NCI-H2107 treated with DMSO at 0.1 percent for 48 hours (cell line): Measurements from ENCODE around the gene MKRN1.
A peak's percentile ranks its signal among the peaks of the same experiment; 100 is the strongest.
"Not testable (repeated sequence)": the region's sequence is repeated elsewhere in the genome, so short reads cannot be mapped to it uniquely, and the experiment has no call there.

Experiments used
- DNase-seq: peaks from one replicate; lab custom pipeline; 2025; ENCODE audit not compliant: unreplicated experiment; lab: John Stamatoyannopoulos, UW

Gene MKRN1, protein sequence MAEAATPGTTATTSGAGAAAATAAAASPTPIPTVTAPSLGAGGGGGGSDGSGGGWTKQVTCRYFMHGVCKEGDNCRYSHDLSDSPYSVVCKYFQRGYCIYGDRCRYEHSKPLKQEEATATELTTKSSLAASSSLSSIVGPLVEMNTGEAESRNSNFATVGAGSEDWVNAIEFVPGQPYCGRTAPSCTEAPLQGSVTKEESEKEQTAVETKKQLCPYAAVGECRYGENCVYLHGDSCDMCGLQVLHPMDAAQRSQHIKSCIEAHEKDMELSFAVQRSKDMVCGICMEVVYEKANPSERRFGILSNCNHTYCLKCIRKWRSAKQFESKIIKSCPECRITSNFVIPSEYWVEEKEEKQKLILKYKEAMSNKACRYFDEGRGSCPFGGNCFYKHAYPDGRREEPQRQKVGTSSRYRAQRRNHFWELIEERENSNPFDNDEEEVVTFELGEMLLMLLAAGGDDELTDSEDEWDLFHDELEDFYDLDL

DNA sequence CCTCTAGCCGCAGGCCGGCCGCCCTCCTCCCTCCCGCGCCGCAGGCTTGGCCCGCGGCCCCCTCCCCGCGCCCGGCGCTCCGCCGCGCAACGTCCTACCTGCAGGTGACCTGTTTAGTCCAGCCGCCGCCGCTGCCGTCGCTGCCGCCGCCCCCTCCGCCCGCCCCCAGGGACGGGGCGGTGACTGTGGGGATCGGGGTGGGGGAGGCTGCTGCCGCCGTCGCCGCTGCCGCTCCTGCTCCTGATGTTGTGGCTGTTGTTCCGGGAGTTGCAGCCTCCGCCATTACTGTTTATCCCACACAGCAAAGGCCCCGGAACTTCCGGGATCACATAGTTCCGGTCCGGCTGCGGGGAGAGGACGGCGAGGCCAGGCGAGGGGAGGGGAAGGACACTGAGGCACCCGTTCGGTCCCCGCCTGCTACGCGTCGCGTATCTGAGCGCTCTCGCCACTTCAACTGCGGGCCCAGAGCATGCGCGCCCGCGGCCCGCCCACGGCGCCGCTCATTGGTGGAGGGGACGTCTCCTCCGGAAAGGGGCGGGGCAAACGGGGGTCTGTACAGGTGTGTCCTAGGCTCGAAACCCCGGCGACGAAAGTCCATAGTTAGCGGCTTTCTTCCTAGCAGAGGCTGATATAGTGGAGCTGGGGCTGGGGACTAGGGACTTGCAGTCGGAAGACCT lies at the start of gene MKRN1:
Gene MKRN1, minus strand, starts transcription at position 444 of the 677 bp plus-strand sequence. Its CDS starts 161 bp downstream, at position 283.
- peak; percentile 97 for DNase-seq

DNA sequence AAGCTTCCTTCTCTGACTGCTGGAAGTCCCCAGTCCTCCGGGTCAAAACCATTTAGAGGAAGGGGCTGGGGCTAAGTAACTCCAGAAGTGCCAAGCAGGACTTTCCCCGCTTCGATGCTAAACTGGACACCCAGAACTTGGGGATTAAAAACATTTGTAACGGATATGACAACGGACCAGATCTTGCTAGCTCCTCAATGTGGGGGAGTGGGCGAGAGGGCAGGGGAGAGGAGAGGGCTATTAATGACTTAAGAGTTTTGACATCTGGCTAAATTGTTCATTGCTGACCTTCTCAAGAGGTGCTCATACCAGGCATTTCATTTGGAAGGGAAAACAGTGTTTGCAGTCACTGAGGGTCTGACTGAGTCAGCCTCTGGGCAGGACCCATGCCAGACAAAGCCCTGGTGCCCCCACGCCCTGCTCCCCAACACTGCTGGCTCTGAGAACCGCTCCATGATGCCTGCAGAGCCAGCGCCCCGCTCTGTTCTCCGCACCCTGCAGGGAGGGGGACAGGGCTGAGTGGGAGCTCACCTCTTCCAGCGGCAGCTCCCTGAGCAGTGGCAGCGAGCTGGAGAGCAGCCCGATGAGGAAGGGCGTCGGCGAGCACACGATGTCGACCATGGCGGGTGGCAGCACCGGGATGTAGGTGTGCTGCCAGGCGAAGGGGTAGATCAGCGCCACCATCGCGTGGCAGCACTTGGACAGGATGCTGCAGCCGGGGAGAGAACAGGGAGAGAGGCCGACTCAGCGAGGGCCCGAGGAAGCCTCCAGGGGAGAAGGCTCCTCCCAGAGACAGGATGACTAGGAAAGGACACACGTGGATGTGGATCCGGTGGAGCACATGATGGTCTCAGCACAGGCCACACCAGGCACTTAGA lies 47.7 kb upstream of the MKRN1 start:
- no peak for DNase-seq

DNA sequence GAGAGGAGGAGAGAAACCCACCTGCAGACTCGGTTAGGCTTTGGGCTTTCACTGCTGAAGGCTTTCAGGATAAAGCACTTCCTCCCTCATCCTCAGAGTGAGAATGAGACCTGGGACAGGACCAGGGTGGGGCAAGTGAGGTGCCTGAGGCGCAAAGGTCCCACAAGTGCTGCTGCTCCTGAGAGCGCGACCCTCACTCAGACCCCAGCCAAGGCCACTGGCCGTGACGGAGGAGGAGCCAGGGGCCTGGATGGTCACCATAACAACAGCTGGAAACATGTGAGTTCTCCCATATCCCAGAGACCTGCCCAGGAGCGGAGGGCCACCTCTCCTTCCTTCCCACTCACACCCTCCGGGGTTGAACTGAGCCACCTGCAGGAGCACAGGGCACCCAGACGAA lies 46.9 kb upstream of the MKRN1 start:
- no peak for DNase-seq

DNA sequence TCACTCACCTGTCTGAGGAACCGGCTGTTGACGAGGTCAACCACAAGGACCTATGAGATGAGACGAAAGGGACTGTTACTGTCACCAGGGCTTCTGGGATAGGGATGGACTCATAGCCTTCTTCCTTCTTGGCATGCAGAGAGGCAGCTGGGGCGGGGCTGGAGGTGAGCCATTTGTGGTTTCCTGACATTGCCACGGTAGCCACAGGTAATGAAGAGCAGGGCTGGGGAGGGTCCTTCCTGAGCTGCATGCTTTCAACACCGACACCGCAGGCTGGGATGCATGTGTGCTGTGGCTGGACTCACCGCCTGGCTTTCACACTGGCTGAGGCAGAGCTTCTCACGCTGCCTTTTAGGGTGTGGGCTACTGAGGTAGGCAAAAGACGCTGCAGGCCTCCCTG lies 46.4 kb upstream of the MKRN1 start:
- DNase-seq = peak; percentile 14

DNA sequence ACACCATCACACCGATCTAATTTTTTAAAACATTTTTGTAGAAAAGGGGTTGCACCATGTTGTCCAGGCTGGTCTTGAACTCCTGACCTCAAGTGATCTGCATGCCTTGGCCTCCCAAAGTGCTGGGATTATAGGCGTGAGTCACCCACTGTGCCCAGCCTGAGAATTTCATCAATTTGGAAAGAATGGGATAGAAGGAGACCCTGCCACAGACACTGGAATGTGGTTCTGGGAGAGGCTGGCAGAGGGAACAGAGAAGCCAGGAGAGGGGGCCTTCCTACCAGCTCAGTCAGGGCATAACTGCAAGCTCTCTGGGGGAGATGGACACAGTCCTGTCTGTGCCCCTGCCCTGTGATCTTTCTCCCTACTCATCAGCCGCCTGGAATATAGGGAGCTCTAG lies 42.1 kb upstream of the MKRN1 start:
- no peak for DNase-seq

DNA sequence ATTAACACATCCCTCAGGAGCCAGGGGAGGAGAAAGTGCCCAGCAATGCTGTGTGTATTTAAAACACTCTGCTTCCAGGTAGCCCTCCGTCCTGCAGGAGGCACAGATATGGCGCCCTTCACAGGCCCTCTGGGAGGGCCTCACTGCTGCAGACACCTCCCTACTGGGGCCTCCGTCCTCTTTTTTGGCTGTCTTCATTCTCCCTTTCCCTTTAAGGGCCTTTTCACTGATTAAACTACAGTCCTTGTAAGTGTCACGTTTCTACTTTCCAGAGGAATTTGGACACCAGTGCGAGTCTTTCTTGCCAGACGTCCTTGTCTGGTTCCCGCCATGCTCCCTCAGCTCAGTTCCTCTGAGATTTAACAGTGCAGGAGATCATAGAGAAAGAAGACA lies 39.7 kb upstream of the MKRN1 start:
- DNase-seq = no peak

DNA sequence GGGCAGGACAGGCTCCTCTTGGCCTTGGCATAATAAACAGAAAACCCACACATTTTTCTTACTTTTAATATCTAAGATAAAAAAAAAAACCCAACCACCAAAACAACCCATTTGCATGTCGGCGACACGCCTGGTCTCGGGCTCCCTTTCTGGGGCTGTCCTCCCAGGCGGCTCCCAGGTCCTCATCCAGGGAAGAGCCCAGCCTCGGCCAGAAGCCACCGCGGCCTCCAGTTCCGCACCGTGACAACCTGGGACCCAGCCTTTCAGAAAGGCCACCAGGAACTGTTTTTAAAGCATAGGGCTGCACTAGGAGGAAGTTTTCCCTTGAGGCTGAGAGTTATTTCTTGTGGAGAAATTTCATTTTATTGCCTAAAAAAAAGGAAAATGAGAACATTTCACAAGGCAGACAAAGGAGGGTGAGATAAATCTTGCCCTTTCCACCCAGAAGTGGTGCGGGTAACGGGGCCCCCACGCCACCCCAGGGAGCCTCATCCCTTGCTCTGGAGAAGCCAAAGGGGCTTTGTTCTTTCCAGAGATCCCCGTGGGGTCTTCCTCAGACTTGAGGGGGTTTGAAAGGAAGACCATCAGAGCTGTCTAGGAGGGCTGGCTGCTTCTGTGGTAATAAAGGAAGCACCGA lies 39.2 kb upstream of the MKRN1 start:
- no peak for DNase-seq

DNA sequence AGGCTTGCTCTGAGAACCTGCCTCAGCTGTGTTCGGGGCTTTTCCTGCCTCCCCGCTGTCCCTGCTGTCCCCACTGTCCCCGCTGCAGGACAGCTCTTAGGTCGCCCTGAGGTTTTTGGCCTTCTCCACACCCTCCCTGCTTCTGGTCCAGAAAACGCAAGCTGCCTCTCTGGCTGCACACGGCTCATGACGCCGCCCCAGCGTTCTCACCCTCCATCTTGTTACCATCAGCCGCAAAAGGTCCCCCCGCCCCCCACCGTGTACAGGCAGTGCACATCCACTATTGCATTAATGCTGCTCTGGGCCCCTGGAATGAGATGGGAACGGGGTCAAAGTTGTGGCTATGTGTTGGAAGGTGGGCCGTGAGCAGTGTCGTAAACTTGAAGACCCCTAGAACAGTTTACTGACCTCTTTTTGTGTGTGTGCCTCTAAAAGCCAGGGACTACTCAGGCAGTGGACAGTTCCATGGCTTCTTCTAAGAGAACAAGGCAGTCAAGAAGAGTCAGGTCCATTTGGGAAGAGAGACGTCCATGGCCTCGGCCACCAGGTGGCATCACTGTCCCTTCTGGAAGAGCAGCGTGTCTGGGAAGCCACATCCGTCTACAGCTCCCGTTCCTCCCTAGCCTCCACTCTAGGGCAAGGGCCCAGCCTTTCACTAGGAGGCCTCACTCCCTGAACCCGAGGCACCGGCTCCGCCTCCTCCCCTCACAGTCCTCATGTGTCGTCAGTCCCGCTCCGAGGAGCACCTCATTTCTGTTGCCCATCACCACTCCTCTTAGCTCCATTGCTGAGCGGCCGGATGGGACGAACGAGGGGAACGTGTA lies 38.5 kb upstream of the MKRN1 start:
- peak; percentile 93 for DNase-seq

DNA sequence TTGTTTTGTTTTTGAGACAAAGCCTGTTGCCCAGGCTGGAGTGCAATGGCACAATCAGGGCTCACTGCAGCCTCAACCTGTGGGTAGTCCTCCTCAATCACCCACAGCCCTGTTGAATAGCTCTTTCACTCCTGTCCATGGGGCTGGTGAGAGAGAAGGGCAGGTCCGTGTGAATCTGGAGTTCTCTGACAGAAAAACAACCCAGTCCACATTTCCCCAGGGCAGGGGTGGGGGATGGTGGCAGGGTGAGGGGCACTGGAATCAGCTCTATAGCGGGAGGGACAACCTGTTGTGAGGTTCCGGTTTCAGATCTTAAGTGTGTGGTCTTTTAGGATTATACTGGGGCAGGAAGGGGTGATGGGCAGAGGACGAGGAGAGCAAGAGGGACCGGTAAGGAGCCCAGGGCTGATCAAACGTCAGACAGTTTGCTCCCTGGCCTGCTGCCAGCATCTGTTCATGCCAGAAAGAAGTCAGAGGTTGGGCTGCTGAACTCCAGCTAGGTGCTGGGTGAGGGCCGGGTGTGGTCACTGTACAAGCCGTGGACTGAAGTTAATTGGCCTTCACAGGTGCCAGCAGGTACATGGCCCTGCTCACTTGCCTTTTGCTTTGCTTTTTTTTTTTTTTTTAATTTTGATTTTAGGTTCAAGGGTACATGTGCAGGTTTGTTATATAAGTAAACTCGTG lies 33.2 kb upstream of the MKRN1 start:
- peak; percentile 65 for DNase-seq

DNA sequence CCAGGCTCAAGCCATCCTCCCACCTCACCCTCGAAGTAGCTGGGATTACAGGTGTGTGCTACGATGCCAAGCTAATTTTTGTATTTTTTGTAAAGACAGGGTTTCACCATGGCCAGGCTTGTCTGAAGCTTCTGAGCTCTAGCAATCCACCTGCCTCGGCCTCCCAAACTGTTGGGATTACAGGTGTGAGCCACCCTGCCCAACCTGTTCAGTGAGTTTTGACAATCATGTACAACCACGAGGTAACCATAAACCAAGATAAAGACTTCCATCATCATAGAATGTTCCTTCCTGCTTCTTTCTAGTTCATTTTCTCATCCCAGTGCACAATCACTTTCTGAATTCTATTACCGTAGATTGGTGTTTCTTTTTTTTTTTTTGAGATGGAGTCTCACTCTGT lies 30.5 kb upstream of the MKRN1 start:
- DNase-seq = no peak

DNA sequence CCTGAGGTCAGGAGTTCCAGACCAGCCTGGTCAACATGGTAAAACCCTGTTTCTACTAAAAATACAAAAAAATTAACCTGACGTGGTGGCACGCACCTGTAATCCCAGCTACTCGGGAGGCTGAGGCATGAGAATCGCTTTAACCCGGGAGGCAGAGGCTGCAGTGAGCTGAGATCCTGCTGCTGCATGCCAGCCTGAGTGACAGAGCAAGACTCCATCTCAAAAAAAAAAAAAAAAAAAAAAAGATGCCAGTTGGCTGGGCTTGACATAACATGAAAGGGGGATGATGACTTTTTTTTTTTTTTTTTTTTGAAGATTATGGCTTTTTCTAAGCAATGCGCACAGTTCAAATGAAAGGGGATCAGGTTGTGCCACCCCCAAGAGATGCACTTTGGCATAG lies 28.3 kb upstream of the MKRN1 start:
- DNase-seq = not testable (repeated sequence)

DNA sequence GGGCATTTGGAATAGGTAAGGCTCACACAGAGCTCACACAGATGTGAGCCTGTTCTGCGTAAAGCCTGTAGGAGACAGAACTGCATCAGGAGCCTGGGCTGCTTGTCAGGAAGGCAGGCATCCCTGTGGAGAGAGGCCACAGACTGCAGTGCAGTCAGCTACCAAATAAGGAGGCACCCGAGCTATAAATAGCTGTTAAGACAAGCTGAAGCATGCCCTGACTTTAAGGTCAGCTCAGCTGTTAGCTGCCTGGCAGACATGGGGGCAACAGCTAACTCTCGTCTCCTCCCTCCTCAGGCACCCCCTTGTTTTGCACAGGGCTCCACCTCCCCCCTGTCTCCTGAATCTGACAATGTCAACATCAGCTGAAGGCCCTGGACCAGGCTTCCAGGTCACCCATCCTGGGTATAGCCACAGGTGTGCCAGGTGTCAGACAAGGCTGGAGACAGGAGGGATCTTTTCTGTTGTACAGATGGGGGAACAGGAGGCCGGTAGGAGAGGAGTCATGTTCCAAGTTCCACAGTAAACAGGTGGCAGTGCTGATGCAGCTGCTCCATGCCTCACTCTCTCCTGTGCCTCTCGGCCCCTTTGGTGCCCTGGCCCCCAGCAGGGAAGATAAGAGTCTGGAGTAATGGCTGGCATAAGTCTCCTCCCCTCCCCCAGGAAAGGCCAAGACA lies 27.6 kb upstream of the MKRN1 start:
- peak; percentile 98 for DNase-seq

DNA sequence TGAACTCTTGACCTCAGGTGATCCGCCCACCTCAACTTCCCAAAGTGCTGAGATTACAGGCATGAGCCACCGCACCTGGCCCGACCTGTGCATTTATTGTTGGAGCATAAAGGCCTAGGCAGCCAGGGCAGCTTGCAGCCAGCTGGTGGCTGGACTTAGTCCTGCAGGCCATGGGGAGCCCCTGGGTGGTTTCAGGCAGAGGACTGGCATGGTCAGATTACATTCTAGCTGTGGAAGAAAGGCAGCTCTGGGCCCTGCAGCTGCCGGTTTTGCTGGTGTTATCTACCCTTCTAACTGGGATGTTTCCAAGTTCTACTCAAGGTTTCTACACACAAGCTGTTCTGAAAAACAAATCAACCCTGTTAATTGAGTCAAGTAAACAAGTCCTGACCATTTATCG lies 22.7 kb upstream of the MKRN1 start:
- peak; percentile 62 for DNase-seq

DNA sequence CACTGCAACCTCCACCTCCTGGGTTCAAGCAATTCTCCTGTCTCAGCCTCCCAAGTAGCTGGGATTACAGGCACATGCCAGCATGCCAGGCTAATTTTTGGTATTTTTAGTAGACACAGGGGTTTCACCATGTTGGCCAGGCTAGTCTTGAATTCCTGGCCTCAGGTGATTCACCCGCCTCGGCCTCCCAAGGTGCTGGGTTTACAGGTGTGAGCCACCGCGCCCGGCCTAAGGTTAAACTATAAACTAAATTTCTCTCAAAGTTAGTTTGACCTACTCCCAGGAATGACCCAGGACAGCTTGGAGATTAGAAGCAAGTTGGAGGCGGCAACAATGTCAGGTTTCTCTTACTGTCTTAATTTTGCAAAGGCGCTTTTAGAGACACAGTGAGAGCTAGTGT lies 18.5 kb upstream of the MKRN1 start:
- not testable (repeated sequence) for DNase-seq

DNA sequence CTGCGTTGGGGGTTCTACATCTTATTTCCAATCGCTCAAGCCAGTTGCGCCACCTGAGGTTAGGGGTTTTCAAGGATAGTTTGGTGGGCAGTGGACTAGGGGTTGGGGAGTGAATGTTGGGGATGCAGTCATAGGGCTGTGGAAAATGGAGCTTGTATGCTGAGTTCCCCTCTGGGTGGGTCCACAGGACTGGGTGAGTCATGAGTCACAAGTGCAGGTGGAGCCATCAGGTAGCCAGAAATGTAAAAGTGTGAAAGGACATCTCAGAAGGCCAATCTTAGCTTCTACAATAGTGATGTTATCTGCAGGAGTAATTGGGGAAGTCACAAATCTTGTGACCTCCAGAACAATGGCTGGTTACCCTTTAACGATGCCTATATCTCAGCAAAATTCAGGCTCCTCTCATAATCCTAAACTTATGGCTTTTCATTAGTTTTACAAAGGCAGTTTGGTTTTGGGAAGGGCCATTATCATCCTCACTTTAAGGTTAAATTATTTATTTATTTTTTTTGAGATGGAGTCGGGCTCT lies 18.0 kb upstream of the MKRN1 start:
- no peak for DNase-seq

DNA sequence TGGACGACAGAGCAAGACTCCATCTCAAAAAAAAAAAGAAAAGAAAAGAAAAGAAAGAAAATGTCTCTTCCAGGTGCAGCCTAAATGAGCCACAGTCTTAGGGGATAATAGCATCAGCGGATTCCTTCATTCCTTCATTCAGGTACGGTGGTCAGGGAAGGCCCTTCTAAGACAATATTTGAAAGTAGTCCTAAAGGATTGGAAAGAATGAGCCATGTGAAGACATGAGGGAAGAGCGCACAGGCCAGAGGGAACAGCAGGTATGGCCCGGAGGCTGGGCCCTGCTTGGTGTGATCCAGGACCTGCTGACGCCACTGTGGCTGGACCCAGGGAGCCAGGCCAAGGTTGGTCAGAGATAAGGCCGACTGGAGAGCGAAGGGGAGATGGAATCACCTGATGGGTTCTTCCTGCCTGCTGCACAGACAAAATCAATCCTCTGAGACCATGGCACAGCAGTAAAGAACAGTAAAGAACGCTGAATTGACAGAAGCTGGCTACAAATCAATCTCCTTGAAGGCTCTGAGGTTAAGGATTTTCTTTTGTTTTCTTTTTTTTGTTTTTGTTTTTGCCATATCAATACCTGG lies 16.3 kb upstream of the MKRN1 start:
- no peak for DNase-seq

DNA sequence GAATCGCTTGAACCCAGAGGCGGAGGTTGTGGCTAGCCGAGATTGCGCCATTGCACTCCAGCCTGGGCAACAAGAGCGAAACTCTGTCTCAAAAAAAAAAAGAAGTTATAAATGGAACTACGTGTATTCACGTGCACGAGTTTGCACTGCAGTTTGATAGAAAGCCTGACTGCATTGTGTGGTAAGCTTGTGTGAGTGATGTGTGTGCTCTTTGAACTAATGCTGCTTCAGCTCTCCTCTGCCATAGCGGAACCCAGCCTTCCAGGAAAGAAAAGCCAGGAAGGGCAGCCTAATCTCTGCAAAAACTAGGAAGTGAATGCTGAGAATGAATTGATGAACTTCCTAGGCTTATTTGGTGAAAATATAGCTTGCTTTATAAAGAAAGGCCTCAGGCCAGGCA lies 15.6 kb upstream of the MKRN1 start:
- DNase-seq = no peak

DNA sequence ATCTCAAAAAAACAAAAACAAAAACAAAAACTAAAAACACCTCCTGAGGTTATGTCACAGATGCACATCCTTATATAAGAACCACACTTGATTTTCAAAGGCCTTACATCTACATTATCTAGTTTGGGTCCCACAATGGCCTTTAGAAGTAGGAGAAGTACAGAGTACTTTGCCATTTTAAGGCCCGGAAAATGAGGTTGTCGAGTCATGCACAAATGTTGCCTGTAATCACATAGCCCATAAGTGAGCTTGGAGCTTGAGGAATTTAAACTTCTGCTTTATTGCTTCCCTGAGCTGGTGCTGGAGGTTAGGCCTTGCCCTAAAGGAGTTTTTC lies 9.7 kb upstream of the MKRN1 start:
- no peak for DNase-seq
